ENCODE data around the gene CPA3.

CPA3 gene

DNA sequence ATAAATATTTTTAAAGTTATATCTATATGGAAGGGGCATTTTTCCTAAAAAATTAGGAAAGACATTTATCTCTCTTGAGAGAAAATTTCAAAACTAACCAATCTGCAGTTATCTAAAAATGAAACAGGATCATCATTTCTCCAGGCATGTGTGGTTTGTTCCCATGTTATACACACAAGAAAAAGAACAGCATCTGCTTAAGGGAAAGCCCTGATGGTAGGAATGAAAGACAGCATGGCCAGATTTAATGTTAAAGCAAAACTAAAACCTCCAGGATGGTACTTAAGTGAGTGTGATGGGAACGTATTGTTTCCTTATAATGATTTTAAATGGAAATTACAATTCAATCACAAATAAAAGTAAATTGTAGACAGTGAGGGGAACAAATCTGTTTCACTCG, 80.0 kb downstream of the CPA3 start:
- H3K9me3 ChIP-seq (ENCODE audit: severe bottlenecking), result no peaks in the 10 kb centered on the region
- no peaks in the 10 kb centered on the region for H3K36me3 ChIP-seq
- TF ChIP-seq, protein P1, sequence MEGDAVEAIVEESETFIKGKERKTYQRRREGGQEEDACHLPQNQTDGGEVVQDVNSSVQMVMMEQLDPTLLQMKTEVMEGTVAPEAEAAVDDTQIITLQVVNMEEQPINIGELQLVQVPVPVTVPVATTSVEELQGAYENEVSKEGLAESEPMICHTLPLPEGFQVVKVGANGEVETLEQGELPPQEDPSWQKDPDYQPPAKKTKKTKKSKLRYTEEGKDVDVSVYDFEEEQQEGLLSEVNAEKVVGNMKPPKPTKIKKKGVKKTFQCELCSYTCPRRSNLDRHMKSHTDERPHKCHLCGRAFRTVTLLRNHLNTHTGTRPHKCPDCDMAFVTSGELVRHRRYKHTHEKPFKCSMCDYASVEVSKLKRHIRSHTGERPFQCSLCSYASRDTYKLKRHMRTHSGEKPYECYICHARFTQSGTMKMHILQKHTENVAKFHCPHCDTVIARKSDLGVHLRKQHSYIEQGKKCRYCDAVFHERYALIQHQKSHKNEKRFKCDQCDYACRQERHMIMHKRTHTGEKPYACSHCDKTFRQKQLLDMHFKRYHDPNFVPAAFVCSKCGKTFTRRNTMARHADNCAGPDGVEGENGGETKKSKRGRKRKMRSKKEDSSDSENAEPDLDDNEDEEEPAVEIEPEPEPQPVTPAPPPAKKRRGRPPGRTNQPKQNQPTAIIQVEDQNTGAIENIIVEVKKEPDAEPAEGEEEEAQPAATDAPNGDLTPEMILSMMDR (IDR thresholded peaks at IDR 0.05; ENCODE audit: low read depth, low read length), result no peak
- no peak overlapping the region for H3K4me3 ChIP-seq (ENCODE audit: low read depth, low read length)
- H3K27ac ChIP-seq, result no peak overlapping the region
- H3K27me3 ChIP-seq (ENCODE audit: insufficient read depth, low read depth, severe bottlenecking), result no peaks in the 10 kb centered on the region
- DNase-seq, result no peak
